Stimulated activated CD8-positive, alpha-beta memory T cell treated with anti-CD3 and anti-CD28 coated beads, Interleukin-7, amount 100 ng/mL, for 48 hours (primary cell): ENCODE results near the gene COPS9.

Source experiments
- DNase-seq, 2 donors: peaks; one replicate each; pipeline ENCODE4 v3.0.0-alpha.2; 2020; ENCODE audit warnings: low read depth in 1 of 2; ENCODE audit errors: extremely low read depth in 1 of 2

Gene COPS9

GRCh38 chr2:240166761-240167587 is 30.9 kb upstream of the COPS9 start:
- no peak for DNase-seq

- DNase-seq = no peak
Measured at GRCh38 chr2:240166191-240166590, 30.1 kb upstream of the COPS9 start.

DNA sequence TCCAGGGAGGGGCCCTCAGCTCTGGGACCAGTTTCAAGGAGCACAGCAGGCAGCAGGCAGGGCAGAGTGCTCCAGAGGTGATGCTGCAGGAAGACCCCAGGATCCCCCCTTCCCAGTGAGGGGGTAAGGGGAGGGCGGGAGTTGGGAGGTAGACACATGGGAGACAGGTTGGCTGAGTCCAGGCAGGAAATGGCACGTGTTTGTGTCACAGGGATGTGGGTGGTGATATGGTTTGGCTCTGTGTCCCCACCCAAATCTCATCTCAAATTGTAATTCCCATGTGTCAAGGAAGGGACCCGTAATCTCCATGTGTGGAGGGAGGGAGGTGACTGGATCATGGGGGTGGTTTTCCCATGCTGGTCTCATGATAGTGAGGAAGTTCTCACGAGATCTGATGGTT is 29.6 kb upstream of the COPS9 start:
- DNase-seq = no peak

DNA sequence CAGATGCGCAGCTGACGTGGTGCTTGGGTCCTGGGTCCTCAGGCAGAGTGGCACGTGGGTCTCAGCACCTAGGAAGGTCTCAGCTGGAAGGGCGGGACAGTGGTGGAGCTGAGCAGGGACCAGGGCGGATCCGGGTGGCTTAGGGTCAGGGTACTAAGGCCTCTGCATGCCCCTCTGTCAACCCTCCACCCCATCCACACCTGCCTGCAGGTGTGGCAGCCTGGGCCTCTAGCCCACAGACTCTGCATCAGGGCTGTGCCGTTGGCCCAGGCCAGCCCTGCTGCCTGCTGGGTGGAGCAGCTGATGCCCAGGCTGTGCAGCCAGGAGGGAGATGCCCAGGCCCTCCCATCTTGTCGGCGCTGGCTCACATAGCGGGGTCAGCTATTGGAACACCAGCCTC is 28.9 kb upstream of the COPS9 start:
- DNase-seq = no peak

- DNase-seq = no peak
Measured at GRCh38 chr2:240164586-240164985, 28.5 kb upstream of the COPS9 start.

DNA sequence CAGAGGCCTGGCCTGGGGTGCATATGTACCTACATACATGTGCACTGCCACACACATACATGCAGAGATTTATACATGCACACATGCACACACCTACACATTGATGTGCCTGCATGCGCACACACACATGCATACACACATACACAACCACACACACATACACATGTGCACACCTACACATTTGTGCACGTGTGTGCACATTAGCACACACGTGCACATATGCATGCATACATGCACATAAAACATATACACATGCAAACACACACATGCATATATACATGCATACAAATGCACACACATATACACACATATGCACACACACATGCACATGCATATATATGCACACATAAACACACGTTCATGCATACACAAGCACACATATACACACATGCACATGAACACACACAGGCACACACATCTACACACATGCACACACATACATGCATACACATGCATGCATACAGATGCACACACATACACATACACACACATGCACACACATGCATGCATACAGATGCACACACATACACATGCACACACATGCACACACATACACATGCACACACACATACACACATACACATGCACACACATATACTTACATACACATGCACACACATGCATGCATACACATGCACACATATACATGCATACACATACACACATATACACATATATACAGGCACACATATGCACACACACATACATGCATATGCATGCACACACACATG is 27.9 kb upstream of the COPS9 start:
- no peak for DNase-seq

DNA sequence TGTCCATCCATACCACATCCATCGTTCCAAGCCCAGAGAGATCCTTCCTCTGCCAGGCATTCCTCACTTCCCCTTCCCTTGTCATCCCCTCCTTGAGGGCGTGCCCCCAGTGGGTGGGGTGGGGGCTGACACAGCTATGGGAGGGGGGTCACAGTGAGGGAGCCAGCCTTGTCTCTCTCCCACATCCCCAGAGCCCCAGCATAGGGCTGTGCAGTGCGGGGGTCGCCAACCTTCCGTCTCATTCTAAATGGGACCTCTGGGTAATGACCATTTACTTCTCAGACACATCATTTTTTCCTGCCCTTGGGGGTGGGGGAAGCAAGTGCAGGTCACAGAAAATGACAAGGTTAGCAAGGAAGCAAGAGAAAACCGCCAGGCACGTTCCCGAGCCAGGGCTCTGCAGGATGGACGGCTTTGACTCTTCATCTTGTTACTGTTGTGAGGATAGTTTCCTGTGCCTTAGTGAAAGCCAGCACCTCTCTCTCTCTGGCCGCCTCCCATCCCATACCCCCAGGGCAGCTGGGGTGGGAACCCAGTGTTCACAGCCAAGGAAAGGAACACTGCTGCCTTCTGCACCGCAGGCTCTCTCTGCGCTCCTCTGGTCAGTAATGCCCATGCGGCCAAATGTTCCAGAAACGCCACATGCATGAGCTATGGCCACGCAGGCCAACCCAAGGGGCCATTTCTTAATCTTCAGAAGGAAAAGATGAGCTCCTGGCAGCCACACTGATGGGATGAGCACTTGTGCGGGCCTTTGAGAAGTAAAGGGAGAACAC is 27.0 kb upstream of the COPS9 start:
- no peak for DNase-seq

DNA sequence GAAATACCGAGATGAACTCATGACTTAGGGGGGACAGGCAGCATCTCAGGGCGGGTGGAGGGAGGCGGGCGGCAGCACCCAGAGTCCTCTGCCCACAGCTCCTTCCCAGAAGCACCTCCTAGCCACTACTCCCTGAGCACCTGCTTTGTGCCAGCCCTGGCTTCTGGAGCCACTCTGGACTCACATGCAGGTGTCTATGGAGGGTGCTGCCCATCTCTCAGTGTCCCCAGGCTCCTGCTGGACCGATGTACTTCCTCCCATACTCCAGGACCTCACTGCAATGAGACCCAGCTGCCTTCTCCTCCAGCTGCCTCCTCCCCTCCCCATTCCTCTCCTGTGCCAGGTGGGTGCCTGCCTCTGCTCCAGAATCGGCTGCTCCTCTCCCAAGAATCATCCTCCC is 26.4 kb upstream of the COPS9 start:
- no peak for DNase-seq

DNA sequence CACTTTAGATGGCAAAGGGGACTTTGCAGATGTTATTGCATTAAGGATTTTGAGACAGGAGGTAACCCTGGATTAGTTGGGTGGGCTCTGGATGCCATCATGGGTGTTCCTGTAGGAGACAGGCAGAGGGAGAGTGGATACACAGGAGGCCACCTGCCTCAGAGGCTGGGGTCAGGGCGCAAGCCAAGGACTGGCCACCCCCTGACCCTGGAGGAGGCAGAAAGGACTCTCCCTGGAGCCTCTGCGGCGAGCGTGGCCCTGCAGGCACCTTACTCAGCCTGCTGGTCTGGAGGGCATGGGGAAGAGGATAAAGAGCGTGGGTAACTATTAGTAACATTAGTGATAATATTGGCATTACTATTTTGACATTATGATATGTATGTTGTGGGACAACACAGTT is 25.9 kb upstream of the COPS9 start:
- DNase-seq = no peak

DNA sequence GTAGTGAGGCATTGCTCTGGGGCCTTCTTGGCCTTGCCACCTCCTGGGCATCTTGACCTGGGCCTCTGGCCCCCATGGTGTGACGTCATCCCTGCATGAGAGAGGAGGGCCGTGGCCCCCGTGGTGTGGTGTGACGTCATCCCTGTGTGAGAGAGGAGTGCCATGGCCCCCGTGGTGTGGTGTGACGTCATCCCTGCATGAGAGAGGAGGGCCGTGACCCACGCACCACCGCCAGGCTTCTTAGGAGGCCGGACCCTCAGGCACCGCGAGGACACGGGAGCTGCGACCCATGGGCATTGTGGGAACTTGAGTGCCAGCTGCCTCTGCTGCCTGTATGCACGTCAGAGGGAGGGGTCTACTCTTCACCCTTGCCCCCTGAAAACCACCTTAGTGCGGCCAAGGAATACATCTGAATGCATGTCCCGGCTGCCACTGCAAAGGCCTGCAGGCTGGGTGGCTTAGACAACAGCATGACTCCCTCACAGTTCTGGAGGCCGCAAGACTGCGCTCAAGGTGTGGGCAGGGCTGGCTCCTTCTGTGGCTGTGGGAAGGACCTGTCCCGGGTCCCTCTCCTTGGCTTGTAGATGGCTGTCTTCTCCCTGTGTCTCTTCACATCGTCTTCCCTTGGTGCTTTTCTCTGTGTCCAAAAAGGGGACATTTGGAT is 25.1 kb upstream of the COPS9 start:
- DNase-seq = no peak

GRCh38 chr2:240160291-240161086 is 24.4 kb upstream of the COPS9 start:
- DNase-seq = no peak

- DNase-seq = no peak
Measured at GRCh38 chr2:240159251-240159839, 23.2 kb upstream of the COPS9 start.

GRCh38 chr2:240157147-240157470 is 21.0 kb upstream of the COPS9 start:
- no peak for DNase-seq

DNA sequence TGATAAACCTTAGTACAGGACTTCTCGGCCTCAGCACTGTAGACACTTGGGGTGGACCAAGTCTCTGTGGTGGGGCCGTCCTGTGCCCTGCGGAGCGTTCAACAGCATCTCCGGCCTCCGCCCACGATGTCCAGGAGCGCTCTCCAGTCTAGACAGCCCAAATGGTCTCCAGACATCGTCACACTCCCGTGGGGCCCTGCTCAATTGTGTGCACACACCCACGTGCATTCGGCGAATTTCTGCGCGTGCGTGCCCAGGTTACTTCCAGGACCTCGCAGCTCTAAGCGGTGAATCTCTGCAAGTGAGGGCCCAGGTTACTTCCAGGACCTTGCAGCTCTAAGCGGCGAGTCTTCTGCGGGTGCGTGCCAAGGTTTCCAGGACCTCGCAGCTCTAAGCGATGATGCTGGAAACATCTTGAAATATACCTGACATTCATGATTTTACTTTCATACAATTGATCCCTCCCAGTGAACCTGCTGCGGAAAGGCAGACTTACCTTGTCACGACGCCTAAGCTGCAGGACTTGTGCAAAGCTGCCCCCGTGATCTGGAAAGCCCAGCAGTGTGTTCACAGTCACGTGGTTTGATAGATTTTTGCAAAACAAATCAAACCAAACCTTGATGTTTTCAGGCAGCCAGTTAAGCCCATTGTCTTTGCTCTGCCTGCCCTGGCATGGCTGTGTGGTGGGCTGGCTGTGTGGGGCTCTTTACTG is 20.5 kb upstream of the COPS9 start:
- DNase-seq = no peak

DNA sequence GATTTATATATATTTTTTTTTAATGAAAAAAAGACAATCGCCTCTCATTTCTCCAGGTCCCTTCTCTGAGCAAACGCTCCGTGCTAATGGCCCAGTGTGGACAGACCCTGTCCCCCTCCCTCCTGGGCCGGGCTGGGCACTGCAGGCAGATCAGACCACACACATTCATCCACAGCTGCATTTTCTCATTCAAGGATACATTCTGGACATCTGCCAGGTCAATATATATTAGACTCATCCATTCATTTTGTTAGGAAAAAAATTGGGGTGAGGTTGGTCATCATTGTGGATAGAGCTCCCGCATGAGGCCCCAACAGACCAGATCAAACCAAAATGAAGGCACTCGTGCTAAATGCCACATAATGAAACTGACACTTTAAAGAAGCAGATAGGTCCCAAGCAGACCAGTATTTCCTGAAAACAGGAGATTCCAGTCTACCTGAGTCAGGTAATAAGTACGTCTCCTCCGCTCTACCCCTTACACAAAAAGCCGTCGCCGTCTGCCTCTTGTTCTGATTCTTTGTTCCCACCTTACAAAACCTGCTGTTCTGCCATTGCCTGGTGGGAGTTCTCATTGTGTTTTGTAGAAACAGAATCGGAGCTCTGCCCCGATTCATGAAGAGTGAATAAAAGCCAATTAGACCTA is 19.8 kb upstream of the COPS9 start:
- no peak for DNase-seq

GRCh38 chr2:240155048-240155744 is 19.1 kb upstream of the COPS9 start:
- no peak for DNase-seq

- no peak for DNase-seq
Measured at GRCh38 chr2:240154606-240155005, 18.5 kb upstream of the COPS9 start.

DNA sequence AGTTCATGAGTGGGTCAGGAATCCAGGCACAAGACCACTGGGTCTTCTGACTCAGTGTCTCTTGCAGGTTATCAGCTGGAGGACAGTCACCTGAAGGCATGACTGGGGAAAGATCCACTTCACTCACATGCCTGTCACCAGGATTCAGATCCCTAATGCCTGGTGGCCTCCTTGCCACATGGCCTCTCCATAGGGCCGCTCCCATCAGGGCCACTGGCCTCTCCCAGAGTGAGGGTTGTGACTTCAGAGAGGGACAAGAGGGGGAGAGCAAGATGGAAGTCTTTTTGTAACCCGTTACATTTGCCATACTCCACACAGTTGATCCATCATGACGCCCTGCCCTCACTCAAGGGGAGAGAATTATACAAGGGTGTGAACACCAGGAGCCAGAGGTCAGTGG is 17.3 kb upstream of the COPS9 start:
- DNase-seq = no peak
